GM19467 (cell line): ENCODE measurements around the gene PES1.
"Not testable (repeated sequence)": the region's sequence is repeated elsewhere in the genome, so short reads cannot be mapped to it uniquely, and the experiment has no call there.

Experiments
- ATAC-seq: cut with Tn5 transposase; IDR thresholded peaks from one replicate; pipeline ENCODE4 v1.9.1; 2021; ENCODE audit warnings: mild to moderate bottlenecking, moderate library complexity; ENCODE audit not compliant: unreplicated experiment

The PES1 gene

GRCh38 chr22:30578481-30578880 is 13.2 kb downstream of the PES1 start:
- ATAC-seq: no peak

- ATAC-seq: no peak
Measured at GRCh38 chr22:30575859-30576258, 15.9 kb downstream of the PES1 start.

DNA sequence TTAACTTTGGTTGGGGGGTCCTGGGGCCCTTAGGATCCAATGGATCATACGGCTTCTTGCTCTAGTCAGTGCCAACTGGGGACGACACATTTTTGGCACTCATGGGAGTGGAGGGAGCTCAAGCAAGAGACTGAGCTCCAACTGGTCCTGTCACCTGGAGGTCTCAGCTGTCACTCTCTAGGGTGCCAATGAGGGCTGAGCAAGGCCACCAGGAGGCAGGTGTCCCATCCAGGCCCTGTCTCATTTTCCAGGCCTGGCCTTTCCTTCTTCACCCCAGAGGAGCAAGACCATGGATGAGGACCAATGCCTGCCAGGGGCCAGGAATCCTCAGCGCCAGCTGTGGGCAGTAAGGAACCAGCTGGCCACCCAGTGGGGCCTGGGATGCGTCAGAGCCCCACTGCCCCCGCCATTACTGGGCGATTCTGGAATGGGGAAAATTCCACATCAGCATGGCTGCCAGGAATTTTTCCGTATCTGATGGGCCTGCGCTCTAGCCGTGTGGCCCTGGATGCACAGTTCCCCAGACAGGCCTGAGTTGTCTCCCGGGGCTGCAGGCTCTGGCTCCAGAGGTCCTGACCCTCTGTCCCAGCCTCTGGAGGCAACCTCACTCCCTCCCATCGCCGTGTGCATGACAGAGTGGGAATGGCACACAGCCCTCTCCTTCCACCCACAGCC is 16.6 kb downstream of the PES1 start:
- ATAC-seq: no peak

DNA sequence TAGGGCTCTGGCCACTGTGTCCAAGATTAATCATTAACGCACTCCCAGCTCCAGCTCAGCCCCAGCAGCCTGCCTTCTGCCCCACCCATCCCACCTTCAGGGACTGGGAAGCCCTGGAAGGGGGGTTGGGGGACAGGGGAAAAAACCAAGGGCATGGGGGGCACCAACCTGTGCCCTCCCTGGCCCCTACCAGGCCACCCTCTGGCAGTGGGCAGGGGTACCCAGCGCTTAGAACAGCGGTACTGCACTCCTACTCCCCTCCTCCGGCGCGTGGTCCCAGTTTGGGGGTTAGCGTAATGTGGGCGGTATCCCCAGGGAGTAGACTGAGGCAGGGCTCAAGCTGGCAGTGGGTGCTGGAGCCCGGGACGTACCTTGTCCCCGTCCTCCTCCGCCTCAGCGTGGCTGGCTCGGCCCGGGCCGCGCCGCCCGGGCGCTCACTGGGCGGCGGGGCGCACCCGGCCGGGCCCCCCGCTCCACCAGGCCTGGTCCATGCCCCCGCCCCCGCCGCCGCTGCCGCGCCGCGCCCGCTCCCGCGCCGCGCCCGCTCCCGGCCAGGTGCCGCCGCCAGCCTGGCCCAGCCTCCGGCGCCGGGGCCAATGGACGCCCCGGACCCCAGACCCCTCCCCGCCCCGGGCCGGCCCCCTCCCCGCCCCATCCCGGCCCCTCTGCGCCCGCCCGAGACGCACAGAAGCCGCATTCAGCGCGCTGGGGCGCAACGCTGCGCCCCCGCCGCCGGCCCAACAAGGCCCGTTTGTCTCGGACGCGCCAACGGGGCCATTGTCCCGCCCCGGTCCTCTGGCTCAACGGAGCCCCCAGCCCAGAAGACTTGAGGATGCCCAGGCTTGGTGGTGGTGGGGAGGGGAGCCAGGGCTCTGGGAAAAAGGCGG is 17.4 kb downstream of the PES1 start, which contains the start of gene GAL3ST1:
GAL3ST1 (minus strand) TSS at position 571 of the 887 bp plus-strand sequence. CDS start 17,273 bp downstream, outside the sequence.
- ATAC-seq: no peak

GRCh38 chr22:30573594-30574094 is 18.1 kb downstream of the PES1 start:
- ATAC-seq: no peak

- no peak for ATAC-seq
Measured at GRCh38 chr22:30572840-30573593, 18.7 kb downstream of the PES1 start.

GRCh38 chr22:30572210-30572609 is 19.5 kb downstream of the PES1 start:
- no peak for ATAC-seq

DNA sequence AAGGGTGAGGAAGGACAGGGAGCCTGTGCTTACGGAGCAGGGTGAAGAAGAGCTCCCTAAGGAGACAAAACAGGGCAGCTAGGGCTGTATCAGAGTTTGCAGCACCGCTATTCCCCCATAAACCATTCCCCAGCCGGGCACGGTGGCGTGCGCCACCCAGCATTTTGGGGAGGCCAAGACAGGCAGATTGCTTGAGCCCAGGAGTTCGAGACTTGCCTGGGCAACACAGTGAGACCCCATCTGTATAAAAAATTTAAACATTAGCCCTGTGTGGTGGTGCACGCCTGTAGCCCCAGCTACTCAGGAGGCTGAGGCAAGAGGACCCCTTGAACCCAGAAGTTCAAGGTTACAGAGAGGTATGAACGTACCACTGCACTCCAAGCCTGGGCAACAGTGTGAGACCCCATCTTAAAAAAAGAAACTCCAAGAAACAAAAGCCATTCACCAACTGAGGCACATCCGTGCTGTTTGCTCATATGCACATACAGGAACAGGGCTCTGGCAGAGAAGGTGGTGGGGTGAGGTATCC is 22.0 kb downstream of the PES1 start:
- ATAC-seq: no peak

GRCh38 chr22:30568137-30568805 is 23.4 kb downstream of the PES1 start:
- ATAC-seq: no peak

GRCh38 chr22:30567277-30567676 is 24.4 kb downstream of the PES1 start:
- not testable (repeated sequence) for ATAC-seq

- no peak for ATAC-seq
Measured at GRCh38 chr22:30566125-30566524, 25.6 kb downstream of the PES1 start.

DNA sequence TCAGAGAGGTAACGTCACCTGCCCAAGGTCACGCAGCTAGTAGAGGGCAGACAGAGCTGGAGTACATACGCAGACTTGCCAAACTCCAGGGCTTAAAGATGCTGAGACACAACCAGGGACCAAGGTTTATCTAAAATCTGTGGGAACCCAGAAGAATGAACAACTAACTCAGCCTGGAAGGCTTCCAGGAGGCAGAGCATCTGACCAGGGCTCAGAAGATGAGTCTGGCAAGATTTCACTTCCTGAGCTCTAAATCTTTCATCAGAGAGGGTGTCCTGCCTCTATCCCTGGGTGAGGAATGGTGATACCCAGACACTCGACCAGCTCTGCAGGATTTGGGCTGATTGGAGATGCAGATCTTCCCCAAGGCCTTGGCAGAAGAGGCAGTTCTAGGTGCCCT is 26.4 kb downstream of the PES1 start:
- ATAC-seq: no peak

GRCh38 chr22:30564761-30565119 is 27.0 kb downstream of the PES1 start:
- ATAC-seq: no peak

- ATAC-seq: no peak
Measured at GRCh38 chr22:30564045-30564760, 27.5 kb downstream of the PES1 start.

DNA sequence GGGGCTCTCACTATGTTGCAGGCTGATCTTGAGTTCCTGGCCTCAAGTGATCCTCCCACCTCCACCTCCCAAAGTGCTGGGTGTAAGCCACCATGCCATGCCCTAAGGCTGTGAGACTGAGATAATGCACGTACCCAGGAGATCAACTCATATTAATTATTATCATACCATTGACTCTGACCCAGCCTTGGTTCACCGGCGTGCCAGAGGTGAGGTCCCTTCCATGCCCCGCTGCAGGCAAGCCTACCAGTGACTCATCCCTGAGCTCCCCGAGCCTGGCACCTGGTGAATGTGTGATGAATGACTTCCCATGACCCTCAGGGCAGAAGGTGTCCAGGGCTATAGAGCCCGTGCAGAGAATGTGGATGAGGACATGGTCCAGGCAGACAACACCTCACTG is 29.3 kb downstream of the PES1 start:
- ATAC-seq: no peak

DNA sequence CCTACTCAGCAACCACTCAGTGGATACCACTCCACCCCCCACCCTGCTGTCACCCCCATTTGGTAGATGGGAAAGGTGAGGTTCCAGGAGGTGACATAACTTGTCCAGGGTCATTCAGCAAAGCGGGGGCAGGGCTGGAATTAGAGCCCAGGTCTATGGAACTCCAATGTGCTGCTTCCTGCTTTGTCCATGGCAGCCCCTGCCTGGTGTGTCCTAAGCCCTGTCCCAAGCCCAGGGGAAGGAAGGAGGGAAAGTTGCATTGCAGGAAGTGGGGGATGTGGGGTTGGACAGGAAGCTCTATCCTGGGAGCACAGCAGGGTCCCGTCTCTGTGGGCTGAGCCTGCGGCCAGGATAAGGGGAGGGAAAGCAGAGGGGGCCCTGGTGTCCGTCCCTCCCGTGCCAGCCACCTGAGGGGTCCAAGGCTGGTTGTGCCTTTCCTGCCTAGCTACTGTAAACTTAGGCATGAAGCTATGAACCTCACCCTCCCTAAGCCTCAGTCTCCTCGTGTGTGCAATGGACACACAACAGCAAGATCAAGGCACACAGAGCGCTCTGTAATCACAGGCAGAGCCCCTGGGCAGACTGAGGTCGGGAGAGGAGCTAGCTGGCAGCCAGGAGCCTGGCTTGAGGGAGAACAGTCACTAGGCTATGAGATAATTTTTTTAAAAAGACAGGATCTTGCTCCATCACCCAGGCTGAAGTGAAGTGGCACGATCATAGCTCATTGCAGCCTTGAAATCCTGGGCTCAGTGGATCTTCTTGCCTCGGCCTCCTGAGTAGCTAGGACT is 30.1 kb downstream of the PES1 start:
- no peak for ATAC-seq

- ATAC-seq: not testable (repeated sequence)
Measured at GRCh38 chr22:30560643-30561202, 31.0 kb downstream of the PES1 start.

- no peak for ATAC-seq
Measured at GRCh38 chr22:30559889-30560288, 31.8 kb downstream of the PES1 start.

GRCh38 chr22:30557243-30557642 is 34.5 kb downstream of the PES1 start:
- ATAC-seq: no peak
